Measurements from ENCODE around the gene ODAM.
"Not testable (repeated sequence)": the region's sequence is repeated elsewhere in the genome, so short reads cannot be mapped to it uniquely, and the experiment has no call there.

Gene ODAM

GRCh38 chr4:70225824-70226223 is 30.3 kb downstream of the ODAM start, which contains the start of gene FDCSP:
FDCSP (plus strand) TSS chr4:70226124; CDS start chr4:70231195, 5,071 bp downstream.
- DNase-seq: no peak

GRCh38 chr4:70236125-70236524 is 40.6 kb downstream of the ODAM start:
- DNase-seq: no peak

- no peak for DNase-seq
These were observed 43.8 kb downstream of the ODAM start for GRCh38 chr4:70239131-70239883.

GRCh38 chr4:70239884-70240591 is 44.5 kb downstream of the ODAM start:
- DNase-seq: no peak

GRCh38 chr4:70242297-70242696 is 46.8 kb downstream of the ODAM start, which contains the start of gene CSN3:
CSN3 (plus strand) TSS chr4:70242597; CDS start chr4:70244820, 2,223 bp downstream.
- DNase-seq: not testable (repeated sequence)

GRCh38 chr4:70243091-70243490 is 47.6 kb downstream of the ODAM start:
- DNase-seq: no peak

- DNase-seq: no peak
These were observed 55.9 kb downstream of the ODAM start for GRCh38 chr4:70251250-70251944.

- DNase-seq: no peak
These were observed 56.4 kb downstream of the ODAM start for GRCh38 chr4:70251945-70252277.

All from NCI-H524 (cell line).